HepG2 (cell line): ENCODE data around the gene L3MBTL1. TPM values are rescaled to one million over a fixed set of nuclear protein-coding genes. Genes with fewer than 3 reads are reported as not detected.

Experiments used
- ESRRA ChIP-seq: sonication (generic); formaldehyde crosslinking; IDR thresholded peaks from 2 replicates; pipeline ENCODE4 v1.5.1; 2020; ENCODE audit warnings: mild to moderate bottlenecking, low read depth, missing genetic modification reagents
- FOXO4 ChIP-seq: sonication (generic); formaldehyde crosslinking; conservative IDR thresholded peaks from 2 replicates; pipeline ENCODE4 v1.8.1; 2023; ENCODE audit warnings: missing genetic modification reagents
- SIN3B ChIP-seq: fragments of 150-350 bp; IDR thresholded peaks from 2 replicates; pipeline ENCODE4 v1.6.1; 2014; ENCODE audit warnings: low read length
- TSC22D2 ChIP-seq: sonication (generic); formaldehyde crosslinking; IDR thresholded peaks from 2 replicates; pipeline ENCODE4 v1.5.1; 2020; ENCODE audit warnings: missing genetic modification reagents, mild to moderate bottlenecking, borderline replicate concordance
- polyA plus RNA-seq, 8 experiments: library from polyadenylated mRNA; depleted of rRNA in 3 of 8; stranded (reverse) in 7 of 8; unstranded in 1 of 8; fragments of >200 nt; fragmentation: Illumina TruSeq in 4 of 8; extraction: Trizol in 4 of 8; gene quantifications; 2 replicates each; pipeline versions ENCODE4 v1.2.1 to v1.2.3, GENCODE V29; 2011 to 2016; ENCODE audit warnings: low read depth in 4 of 8, missing spikeins in 1 of 8, mixed read lengths in 1 of 8; ENCODE audit not compliant: insufficient read depth in 1 of 8
- total RNA-seq, 5 experiments: library from RNA; depleted of rRNA; stranded (reverse); fragments of >200 nt; fragmentation: Illumina TruSeq; extraction: Trizol; gene quantifications; 2 replicates each; pipeline ENCODE4 v1.2.3, GENCODE V29; 2016; ENCODE audit warnings: low read depth in 1 of 5
- TF ChIP-seq, protein P1 (sequence below): IDR thresholded peaks from 2 replicates; pipeline ENCODE4 v1.4.0; 2020; ENCODE audit warnings: mild to moderate bottlenecking, missing genetic modification reagents
- TF ChIP-seq, protein P2 (sequence below), 2 experiments: fragments of 450-650 bp in 1 of 2; sonication (generic) in 1 of 2; formaldehyde crosslinking in 1 of 2; IDR thresholded peaks; 2 replicates each; pipeline versions ENCODE4 v1.6.1 to v1.8.0; 2016 to 2022; ENCODE audit warnings: antibody characterized with exemption in 1 of 2, mild to moderate bottlenecking in 1 of 2, missing genetic modification reagents in 1 of 2
- TF ChIP-seq, protein P3 (sequence below): sonication (generic); formaldehyde crosslinking; IDR thresholded peaks from 2 replicates; pipeline ENCODE4 v1.5.0; 2020; ENCODE audit warnings: mild to moderate bottlenecking, missing genetic modification reagents

The L3MBTL1 gene
- total and polyA plus RNA-seq, 2 of the 13 experiments (the other 11 are each of a cell fraction or from before 2014, with no cell fraction given) = 9.0 to 17.8 TPM

- no peak for TF ChIP-seq SIN3B
- TF ChIP-seq, protein P1, sequence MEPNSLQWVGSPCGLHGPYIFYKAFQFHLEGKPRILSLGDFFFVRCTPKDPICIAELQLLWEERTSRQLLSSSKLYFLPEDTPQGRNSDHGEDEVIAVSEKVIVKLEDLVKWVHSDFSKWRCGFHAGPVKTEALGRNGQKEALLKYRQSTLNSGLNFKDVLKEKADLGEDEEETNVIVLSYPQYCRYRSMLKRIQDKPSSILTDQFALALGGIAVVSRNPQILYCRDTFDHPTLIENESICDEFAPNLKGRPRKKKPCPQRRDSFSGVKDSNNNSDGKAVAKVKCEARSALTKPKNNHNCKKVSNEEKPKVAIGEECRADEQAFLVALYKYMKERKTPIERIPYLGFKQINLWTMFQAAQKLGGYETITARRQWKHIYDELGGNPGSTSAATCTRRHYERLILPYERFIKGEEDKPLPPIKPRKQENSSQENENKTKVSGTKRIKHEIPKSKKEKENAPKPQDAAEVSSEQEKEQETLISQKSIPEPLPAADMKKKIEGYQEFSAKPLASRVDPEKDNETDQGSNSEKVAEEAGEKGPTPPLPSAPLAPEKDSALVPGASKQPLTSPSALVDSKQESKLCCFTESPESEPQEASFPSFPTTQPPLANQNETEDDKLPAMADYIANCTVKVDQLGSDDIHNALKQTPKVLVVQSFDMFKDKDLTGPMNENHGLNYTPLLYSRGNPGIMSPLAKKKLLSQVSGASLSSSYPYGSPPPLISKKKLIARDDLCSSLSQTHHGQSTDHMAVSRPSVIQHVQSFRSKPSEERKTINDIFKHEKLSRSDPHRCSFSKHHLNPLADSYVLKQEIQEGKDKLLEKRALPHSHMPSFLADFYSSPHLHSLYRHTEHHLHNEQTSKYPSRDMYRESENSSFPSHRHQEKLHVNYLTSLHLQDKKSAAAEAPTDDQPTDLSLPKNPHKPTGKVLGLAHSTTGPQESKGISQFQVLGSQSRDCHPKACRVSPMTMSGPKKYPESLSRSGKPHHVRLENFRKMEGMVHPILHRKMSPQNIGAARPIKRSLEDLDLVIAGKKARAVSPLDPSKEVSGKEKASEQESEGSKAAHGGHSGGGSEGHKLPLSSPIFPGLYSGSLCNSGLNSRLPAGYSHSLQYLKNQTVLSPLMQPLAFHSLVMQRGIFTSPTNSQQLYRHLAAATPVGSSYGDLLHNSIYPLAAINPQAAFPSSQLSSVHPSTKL (CRISPR knock-in tag) = peak; percentile 45; the same call in 1 of the 2 replicates
- TF ChIP-seq, protein P2, sequence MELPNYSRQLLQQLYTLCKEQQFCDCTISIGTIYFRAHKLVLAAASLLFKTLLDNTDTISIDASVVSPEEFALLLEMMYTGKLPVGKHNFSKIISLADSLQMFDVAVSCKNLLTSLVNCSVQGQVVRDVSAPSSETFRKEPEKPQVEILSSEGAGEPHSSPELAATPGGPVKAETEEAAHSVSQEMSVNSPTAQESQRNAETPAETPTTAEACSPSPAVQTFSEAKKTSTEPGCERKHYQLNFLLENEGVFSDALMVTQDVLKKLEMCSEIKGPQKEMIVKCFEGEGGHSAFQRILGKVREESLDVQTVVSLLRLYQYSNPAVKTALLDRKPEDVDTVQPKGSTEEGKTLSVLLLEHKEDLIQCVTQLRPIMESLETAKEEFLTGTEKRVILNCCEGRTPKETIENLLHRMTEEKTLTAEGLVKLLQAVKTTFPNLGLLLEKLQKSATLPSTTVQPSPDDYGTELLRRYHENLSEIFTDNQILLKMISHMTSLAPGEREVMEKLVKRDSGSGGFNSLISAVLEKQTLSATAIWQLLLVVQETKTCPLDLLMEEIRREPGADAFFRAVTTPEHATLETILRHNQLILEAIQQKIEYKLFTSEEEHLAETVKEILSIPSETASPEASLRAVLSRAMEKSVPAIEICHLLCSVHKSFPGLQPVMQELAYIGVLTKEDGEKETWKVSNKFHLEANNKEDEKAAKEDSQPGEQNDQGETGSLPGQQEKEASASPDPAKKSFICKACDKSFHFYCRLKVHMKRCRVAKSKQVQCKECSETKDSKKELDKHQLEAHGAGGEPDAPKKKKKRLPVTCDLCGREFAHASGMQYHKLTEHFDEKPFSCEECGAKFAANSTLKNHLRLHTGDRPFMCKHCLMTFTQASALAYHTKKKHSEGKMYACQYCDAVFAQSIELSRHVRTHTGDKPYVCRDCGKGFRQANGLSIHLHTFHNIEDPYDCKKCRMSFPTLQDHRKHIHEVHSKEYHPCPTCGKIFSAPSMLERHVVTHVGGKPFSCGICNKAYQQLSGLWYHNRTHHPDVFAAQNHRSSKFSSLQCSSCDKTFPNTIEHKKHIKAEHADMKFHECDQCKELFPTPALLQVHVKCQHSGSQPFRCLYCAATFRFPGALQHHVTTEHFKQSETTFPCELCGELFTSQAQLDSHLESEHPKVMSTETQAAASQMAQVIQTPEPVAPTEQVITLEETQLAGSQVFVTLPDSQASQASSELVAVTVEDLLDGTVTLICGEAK (IDR thresholded peaks at IDR 0.05) = no peak
- TF ChIP-seq, protein P2 (CRISPR knock-in tag; IDR thresholded peaks at IDR 0.05) = no peak
- TF ChIP-seq ESRRA (CRISPR knock-in tag) = peak; percentile 67; the same call in 1 of the 2 replicates
- no peak for TF ChIP-seq TSC22D2 (CRISPR knock-in tag)
- TF ChIP-seq FOXO4 (CRISPR knock-in tag) = 0 out of 2 replicates have a peak, but pooled peaks have one; percentile 39
- TF ChIP-seq, protein P3, sequence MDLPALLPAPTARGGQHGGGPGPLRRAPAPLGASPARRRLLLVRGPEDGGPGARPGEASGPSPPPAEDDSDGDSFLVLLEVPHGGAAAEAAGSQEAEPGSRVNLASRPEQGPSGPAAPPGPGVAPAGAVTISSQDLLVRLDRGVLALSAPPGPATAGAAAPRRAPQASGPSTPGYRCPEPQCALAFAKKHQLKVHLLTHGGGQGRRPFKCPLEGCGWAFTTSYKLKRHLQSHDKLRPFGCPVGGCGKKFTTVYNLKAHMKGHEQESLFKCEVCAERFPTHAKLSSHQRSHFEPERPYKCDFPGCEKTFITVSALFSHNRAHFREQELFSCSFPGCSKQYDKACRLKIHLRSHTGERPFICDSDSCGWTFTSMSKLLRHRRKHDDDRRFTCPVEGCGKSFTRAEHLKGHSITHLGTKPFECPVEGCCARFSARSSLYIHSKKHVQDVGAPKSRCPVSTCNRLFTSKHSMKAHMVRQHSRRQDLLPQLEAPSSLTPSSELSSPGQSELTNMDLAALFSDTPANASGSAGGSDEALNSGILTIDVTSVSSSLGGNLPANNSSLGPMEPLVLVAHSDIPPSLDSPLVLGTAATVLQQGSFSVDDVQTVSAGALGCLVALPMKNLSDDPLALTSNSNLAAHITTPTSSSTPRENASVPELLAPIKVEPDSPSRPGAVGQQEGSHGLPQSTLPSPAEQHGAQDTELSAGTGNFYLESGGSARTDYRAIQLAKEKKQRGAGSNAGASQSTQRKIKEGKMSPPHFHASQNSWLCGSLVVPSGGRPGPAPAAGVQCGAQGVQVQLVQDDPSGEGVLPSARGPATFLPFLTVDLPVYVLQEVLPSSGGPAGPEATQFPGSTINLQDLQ = peak; percentile 54; the same call in 1 of the 2 replicates
- TF ChIP-seq, all 625 proteins: peak for 8
Observed at GRCh38 chr20:43495388-43495787, 12.1 kb upstream of the L3MBTL1 start (continued).
